ENCODE results near the gene APBA2.
A peak's percentile ranks its signal among the peaks of the same experiment; 100 is the strongest.

Gene APBA2

DNA sequence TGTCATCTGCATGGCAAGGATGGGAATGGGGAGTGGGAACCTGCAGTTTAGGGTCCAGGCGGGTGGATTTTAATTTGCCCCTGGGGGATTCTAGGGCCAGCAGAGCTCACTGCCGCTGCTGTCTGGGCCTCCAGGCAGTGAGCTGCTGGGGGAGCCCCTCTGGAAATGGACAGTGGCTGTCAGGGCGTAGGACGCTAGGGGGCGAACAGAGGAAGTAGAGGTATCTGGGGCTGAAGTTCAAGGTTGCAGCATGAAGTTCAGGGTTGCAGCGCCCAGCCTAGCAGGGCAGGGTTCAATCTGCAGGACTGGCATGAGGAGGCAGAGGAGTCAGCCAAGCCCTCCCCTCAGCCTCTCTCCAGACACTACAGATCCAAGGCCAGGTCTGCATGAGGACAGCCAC, 49.5 kb downstream of the APBA2 start:
- DNase-seq (ENCODE audit: low spot score) = peak; percentile 6

DNA sequence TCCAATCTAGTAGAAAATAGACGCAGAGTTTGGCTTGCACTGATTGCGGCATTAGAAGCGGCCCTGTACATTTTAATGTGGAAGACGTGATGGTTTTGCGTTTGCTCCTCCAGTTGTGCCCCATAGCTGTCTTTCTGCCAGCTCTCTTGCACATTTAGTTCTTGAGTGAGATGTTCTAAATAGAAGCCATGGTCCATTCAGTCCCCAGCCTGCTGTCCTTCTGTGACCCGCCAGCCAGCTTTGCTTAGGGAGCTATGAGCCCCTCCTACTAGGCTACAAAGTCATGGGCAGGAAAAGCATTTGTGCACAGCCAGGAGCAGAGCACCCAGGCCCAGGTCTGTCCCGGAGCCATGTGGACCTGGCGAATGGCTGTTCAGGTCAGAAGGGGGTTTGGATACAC, 50.3 kb downstream of the APBA2 start:
- no peak for DNase-seq (ENCODE audit: low spot score)

- DNase-seq (ENCODE audit: low spot score) = no peak
Observed at GRCh38 chr15:28936481-28936881, 50.7 kb downstream of the APBA2 start.

DNA sequence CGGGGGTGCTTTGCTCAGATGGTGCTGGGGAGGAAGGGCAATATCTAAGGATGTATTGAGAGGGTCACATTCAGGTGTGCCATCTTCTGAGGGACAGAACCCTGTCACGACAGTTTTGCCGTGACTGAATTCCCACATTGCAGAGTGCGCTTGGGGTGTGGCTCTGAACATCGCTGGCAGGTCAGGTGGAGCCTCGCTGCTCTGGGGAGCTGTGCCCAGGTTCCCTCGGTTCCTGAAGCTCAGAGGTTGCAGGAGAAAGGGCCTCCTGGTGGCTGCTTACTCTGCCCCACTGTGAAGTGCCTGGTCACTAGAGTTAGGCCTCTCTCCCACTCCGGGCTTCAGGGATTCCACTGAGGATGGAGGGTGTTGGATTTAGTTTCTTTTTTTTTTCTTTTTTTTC, 51.5 kb downstream of the APBA2 start:
- DNase-seq (ENCODE audit: low spot score) = no peak

DNA sequence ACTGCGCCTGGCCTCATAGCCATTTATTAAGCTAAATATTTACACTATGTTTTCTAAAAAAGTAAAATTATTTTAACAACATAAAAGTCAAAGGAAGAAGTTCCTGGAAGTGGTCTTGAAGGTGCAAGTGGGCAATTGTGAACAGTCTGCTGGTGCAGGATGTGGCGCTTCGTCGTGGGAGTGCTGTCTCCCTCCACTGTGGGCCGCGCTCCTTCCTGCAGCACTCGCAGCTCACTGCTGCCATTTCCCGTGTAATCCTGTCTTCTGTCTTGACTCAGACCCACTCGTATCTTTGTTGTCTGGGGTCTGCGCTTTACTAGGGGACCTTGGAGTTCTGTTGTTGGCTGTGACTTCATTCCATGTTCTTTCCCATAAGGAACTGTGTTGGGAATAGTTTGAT, 56.3 kb downstream of the APBA2 start:
- no peak for DNase-seq (ENCODE audit: low spot score)

- DNase-seq (ENCODE audit: low spot score) = no peak
Observed at GRCh38 chr15:28942571-28942970, 56.8 kb downstream of the APBA2 start.

GRCh38 chr15:28943146-28943545, 57.4 kb downstream of the APBA2 start:
- DNase-seq (ENCODE audit: low spot score) = no peak

GRCh38 chr15:28943611-28944230, 57.9 kb downstream of the APBA2 start:
- DNase-seq (ENCODE audit: low spot score) = no peak

GRCh38 chr15:28944286-28944685, 58.5 kb downstream of the APBA2 start:
- no peak for DNase-seq (ENCODE audit: low spot score)

GRCh38 chr15:28944696-28945300, 59.0 kb downstream of the APBA2 start:
- DNase-seq (ENCODE audit: low spot score) = no peak

GRCh38 chr15:28945626-28946230, 60.0 kb downstream of the APBA2 start:
- no peak for DNase-seq (ENCODE audit: low spot score)

DNA sequence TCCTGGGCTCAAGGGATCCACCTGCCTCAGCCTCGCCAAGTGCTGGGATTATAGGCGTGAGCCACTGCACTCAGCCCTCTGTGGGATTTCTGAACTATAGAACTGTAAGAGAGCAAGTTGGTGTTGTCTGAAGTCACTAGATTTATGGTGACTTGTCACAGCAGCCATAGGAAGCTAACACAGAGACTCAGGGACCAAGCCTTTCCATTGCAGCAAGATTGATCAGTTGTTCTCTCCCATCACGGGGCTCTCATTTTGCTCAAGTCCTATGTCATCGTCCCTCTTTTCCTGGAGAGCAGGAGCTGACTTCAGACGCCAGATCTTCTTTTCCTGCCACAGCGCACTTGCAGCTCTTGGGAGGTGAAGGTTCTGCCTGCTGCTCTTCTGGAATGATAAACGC, 61.0 kb downstream of the APBA2 start:
- no peak for DNase-seq (ENCODE audit: low spot score)

DNA sequence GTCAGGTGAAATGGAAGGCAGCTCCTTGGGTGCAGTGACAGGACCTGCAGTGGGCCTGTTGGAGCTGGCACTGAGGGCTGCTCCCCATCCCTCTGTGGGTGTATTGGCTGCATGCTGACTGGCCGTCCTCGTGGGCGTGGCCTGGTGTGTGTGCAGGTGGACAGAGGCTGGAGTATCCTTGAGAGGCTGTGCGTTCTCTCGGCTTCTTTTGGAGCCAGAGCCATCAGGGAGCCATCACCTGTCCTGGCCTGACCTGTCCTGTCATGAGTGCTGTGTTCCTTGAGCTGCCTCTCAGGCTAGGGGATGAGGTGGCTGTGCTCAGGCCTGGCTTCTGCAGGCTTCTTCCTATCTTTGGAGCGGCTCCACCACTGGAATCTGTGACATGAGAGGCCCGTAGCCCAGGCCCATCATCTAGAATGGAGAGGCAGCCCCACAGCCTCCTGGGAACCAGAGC, 61.5 kb downstream of the APBA2 start:
- DNase-seq (ENCODE audit: low spot score) = no peak

GRCh38 chr15:28948036-28948435, 62.3 kb downstream of the APBA2 start:
- no peak for DNase-seq (ENCODE audit: low spot score)

DNA sequence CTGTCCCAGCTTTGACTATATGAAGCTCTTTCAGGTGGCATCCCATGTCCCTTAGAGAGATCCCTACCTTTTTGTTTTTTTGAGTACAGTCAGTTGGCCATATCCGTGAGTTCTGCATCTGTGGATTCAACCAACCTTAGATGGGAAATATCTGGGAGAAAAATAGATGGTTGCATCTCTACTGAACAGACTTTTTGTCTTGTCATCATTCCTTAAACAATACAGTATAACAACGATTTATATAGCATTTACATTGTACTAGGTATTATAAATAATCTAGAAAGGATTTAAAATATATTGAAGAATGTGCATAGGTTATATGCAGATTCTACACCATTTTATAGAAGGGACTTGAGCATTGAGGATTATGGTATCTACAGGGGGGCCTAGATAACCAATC, 65.1 kb downstream of the APBA2 start:
- no peak for DNase-seq (ENCODE audit: low spot score)

- DNase-seq (ENCODE audit: low spot score) = no peak
Observed at GRCh38 chr15:28952666-28953491, 67.1 kb downstream of the APBA2 start.

DNA sequence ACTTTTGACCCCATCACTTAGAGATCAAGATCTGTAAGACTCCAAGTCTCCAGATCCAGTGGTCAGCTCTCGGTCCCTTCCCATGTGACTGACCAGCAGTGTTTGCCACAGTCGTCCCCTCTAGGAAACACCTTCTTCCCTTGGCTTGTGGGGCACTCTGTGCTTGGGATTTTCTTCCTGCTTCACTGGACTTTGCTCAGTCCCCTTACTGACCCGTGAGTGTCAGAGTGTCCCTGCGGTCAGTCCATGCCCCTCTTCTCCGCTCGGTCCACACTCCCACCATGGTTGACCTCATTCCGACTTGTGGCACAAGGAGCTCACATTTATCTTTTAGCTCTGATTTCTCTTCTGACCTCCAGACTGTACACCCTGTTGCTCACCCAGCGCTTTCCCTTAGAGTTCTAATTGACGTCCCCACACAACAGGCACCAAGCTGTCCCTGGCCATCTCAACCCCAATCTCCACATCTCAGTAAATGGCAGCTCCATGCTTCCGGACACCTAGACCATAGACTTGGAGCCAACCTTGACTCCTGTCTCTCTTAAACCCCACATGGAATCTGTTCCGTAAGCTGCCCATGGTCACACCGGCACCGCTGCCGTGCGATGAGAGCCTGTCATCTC, 67.9 kb downstream of the APBA2 start:
- no peak for DNase-seq (ENCODE audit: low spot score)

GRCh38 chr15:28954466-28955159, 68.8 kb downstream of the APBA2 start:
- no peak for DNase-seq (ENCODE audit: low spot score)

- DNase-seq (ENCODE audit: low spot score) = peak; percentile 46
Observed at GRCh38 chr15:28955160-28955992, 69.6 kb downstream of the APBA2 start.

- DNase-seq (ENCODE audit: low spot score) = peak; percentile 18
Observed at GRCh38 chr15:28955993-28956421, 70.2 kb downstream of the APBA2 start.

DNA sequence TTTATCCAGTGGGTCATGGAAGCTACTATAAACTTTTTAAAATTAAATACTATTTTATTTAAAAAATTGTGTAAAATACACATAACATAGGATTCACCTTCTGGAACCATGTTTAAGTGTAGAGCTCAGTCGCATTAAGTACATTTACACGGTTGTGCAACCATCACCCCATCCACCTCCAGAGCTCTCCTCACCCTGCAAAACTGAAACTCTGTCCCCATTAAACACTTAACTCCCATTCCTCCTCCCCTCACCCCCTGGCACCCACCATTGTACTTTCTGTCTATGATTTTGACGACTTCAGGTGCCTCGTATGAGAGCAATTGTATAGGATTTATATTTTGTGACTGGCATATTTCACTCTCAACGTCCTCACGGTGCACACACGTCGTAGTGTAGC, 70.7 kb downstream of the APBA2 start:
- DNase-seq (ENCODE audit: low spot score) = no peak

All from kidney tubule cell (primary cell).